H1 (cell line): ENCODE data around the gene GALNT15. TPM values are rescaled to one million over a fixed set of nuclear protein-coding genes. Genes with fewer than 3 reads are reported as not detected.

Source experiments
- BRCA1 ChIP-seq: IDR thresholded peaks from 2 replicates; pipeline ENCODE4 v1.6.1; 2012; ENCODE audit warnings: low read depth, low read length, improper control_type of control experiment
- JUND ChIP-seq: IDR thresholded peaks from 2 replicates; pipeline ENCODE4 v1.6.1; 2011; ENCODE audit warnings: mild to moderate bottlenecking, improper control_type of control experiment, low read length
- MAFK ChIP-seq: IDR thresholded peaks from 2 replicates; pipeline ENCODE4 v1.6.1; 2012; ENCODE audit warnings: low read depth, mild to moderate bottlenecking, improper control_type of control experiment, low read length
- MAX ChIP-seq: IDR thresholded peaks from 2 replicates; pipeline ENCODE4 v1.6.1; 2012; ENCODE audit warnings: inconsistent platforms
- SIN3A ChIP-seq, 2 experiments: IDR thresholded peaks in 1 of 2; conservative IDR thresholded peaks in 1 of 2; 2 replicates each; pipeline ENCODE4 v1.6.1; 2011 to 2012; ENCODE audit warnings: low read length in 2 of 2, improper control_type of control experiment in 1 of 2, low read depth in 1 of 2, mild to moderate bottlenecking in 1 of 2
- polyA plus RNA-seq, 7 experiments: library from polyadenylated mRNA; depleted of rRNA in 3 of 7; stranded (reverse) in 5 of 7; unstranded in 2 of 7; fragments of >200 nt in 5 of 7; fragments of 200-250 nt in 2 of 7; gene quantifications; 1 replicate in 5 of 7; 2 replicates in 1 of 7; 4 replicates in 1 of 7; pipeline versions ENCODE4 v1.2.1 to v1.2.3, GENCODE V29; 2011 to 2013; ENCODE audit warnings: missing spikeins in 2 of 7, mixed read lengths in 2 of 7
- total RNA-seq: library from RNA; stranded (reverse); fragmentation: NEBNext Ultra II Directional; extraction: Animal tissue kit (Norgen Biotek cat#: 25700); gene quantifications from 2 replicates; pipeline ENCODE4 v1.2.1, GENCODE V29; 2021
- TF ChIP-seq, protein P1 (sequence below): IDR thresholded peaks from 2 replicates; pipeline ENCODE4 v1.6.1; 2012; ENCODE audit warnings: low read length, inconsistent platforms
- TF ChIP-seq, protein P2 (sequence below): IDR thresholded peaks from 2 replicates; pipeline ENCODE4 v1.6.1; 2012; ENCODE audit warnings: inconsistent platforms

Gene GALNT15
- total and polyA plus RNA-seq, 2 of the 8 experiments (the other 6 are each of a cell fraction or from before 2014, with no cell fraction given) = 0.02 TPM; not detected in 1

DNA sequence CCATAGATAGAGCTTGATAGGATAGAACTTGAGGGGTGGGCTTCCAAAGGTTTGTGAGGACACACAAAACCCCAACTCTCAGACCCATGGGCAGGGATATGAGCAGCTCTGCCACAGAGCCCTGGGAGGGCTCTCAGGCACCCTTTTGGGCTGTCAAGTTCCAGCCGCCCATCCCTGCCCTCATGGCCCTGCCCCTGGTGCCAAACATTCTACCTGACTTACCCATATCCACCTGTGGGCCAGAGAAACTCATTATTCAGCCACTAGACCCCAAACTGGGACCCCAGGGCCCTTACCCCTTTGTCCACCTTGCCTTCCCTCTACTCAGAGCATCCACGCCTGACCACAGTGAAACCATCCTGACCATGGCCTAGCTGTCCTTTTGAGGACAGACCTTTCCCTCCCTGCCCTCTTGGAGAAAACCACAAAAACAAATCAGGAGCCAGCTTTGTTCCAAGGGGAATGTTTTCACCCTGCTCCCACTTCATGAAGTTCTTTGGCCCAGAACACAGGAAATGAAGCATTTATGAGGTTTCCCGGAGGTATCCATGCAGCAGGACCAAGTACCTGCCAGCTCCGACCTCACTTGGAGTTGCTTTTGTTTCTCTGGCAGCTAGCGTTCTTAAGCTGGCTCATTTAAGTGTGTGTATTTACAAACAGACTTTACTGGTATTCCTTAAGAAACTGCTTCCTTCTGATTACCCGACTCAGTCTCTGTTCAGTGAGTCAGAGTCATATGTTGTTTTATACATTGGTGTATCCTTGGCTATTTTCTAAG, 34.2 kb upstream of the GALNT15 start (continued):
- TF ChIP-seq, protein P1, sequence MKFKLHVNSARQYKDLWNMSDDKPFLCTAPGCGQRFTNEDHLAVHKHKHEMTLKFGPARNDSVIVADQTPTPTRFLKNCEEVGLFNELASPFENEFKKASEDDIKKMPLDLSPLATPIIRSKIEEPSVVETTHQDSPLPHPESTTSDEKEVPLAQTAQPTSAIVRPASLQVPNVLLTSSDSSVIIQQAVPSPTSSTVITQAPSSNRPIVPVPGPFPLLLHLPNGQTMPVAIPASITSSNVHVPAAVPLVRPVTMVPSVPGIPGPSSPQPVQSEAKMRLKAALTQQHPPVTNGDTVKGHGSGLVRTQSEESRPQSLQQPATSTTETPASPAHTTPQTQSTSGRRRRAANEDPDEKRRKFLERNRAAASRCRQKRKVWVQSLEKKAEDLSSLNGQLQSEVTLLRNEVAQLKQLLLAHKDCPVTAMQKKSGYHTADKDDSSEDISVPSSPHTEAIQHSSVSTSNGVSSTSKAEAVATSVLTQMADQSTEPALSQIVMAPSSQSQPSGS = no peak
- TF ChIP-seq MAFK = no peak
- no peak for TF ChIP-seq SIN3A (conservative IDR thresholded peaks at IDR 0.05 in 1 of 2, IDR thresholded peaks at IDR 0.05 in 1 of 2; ENCODE audit: low read depth in 1 of 2, low read length in 2 of 2)
- TF ChIP-seq, protein P2, sequence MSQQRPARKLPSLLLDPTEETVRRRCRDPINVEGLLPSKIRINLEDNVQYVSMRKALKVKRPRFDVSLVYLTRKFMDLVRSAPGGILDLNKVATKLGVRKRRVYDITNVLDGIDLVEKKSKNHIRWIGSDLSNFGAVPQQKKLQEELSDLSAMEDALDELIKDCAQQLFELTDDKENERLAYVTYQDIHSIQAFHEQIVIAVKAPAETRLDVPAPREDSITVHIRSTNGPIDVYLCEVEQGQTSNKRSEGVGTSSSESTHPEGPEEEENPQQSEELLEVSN = no peak
- no peak for TF ChIP-seq JUND
- no peak for TF ChIP-seq BRCA1
- no peak for TF ChIP-seq MAX
